GM18858 (cell line): ENCODE measurements around the gene REX1BD.

Experiments
- ATAC-seq: cut with Tn5 transposase; IDR thresholded peaks from one replicate; pipeline ENCODE4 v1.9.1; 2021; ENCODE audit not compliant: unreplicated experiment

The REX1BD gene

GRCh38 chr19:18612772-18613588, 24.4 kb downstream of the REX1BD start, which contains the start of gene TMEM59L:
TSS of gene TMEM59L (plus strand) at chr19:18612870. CDS start at chr19:18612959, 89 bp downstream.
- ATAC-seq, result no peak

- ATAC-seq, result no peak
Measured at GRCh38 chr19:18613589-18614234, 25.1 kb downstream of the REX1BD start.

GRCh38 chr19:18616023-18616422, 27.4 kb downstream of the REX1BD start:
- ATAC-seq, result no peak

GRCh38 chr19:18617562-18617961, 29.0 kb downstream of the REX1BD start:
- no peak for ATAC-seq

GRCh38 chr19:18618236-18618635, 29.6 kb downstream of the REX1BD start:
- no peak for ATAC-seq

GRCh38 chr19:18620311-18620710, 31.7 kb downstream of the REX1BD start:
- ATAC-seq, result no peak

GRCh38 chr19:18620902-18621301, 32.3 kb downstream of the REX1BD start:
- ATAC-seq, result no peak

GRCh38 chr19:18626906-18627305, 38.3 kb downstream of the REX1BD start:
- ATAC-seq, result no peak

- ATAC-seq, result no peak
Measured at GRCh38 chr19:18629166-18630088, 40.8 kb downstream of the REX1BD start.

- no peak for ATAC-seq
Measured at GRCh38 chr19:18633321-18633720, 44.7 kb downstream of the REX1BD start.

GRCh38 chr19:18634612-18635297, 46.2 kb downstream of the REX1BD start:
- ATAC-seq, result no peak

GRCh38 chr19:18635831-18636182, 47.2 kb downstream of the REX1BD start:
- ATAC-seq, result no peak

- peak; percentile 62 for ATAC-seq
Measured at GRCh38 chr19:18636183-18636968, 47.8 kb downstream of the REX1BD start.

GRCh38 chr19:18636969-18637629, 48.5 kb downstream of the REX1BD start, which contains the start of gene KLHL26:
TSS of gene KLHL26 (plus strand) at chr19:18637028. CDS start at chr19:18637055, 27 bp downstream.
- peak; percentile 7 for ATAC-seq

GRCh38 chr19:18637673-18638630, 49.4 kb downstream of the REX1BD start:
- no peak for ATAC-seq

- ATAC-seq, result no peak
Measured at GRCh38 chr19:18639706-18640243, 51.2 kb downstream of the REX1BD start.
